ENCODE measurements around the gene CACNB4. TPM values are rescaled to one million over a fixed set of nuclear protein-coding genes. Genes with fewer than 3 reads are reported as not detected.

The CACNB4 gene
- 4.9 TPM for total RNA-seq

DNA sequence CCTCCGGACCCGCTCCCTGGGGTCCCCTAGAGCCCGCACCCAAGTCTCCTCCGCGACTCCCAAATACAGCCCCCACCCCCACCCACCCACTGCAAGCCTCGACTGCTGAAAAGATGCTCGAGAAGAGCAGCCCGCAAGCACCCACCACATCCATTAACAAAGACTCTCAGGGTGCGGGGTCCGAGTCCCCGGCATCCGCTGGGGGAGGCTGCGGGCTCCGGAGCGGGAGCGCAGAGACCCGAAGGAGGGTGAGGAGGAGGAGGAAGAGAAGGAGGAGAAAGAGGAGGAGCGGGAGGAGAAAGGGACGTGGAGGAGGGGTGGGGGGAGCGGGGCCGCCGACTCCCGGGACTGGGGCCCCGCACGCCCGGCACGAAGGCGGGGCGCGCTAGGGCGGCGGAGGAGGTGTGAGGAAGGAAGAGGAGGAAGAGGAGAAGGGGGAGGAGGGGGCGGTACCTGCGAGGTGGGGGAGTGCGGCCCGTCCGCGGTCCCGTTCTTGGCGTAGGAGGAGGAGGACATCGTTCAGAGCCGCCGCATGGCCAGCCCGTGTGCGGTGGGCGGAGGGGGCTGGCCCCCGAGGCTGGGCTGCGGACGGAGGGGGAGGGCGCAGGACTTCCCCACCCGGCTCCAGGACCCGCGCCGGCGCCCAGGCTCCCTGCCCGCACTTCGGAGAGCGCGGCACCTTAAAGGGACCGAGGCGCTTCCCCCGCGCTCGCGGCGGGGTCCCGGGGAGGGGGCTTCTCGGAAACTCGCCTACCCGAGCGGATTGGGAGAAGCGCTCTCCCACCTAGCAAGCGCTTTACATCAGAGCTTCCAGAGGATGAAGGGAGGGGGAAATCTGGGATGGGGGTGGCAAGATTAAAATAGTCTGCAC lies at the start of gene CACNB4:
TSS of gene CACNB4 (minus strand) at position 549 of the 871 bp plus-strand sequence.
- TF ChIP-seq, protein P1, sequence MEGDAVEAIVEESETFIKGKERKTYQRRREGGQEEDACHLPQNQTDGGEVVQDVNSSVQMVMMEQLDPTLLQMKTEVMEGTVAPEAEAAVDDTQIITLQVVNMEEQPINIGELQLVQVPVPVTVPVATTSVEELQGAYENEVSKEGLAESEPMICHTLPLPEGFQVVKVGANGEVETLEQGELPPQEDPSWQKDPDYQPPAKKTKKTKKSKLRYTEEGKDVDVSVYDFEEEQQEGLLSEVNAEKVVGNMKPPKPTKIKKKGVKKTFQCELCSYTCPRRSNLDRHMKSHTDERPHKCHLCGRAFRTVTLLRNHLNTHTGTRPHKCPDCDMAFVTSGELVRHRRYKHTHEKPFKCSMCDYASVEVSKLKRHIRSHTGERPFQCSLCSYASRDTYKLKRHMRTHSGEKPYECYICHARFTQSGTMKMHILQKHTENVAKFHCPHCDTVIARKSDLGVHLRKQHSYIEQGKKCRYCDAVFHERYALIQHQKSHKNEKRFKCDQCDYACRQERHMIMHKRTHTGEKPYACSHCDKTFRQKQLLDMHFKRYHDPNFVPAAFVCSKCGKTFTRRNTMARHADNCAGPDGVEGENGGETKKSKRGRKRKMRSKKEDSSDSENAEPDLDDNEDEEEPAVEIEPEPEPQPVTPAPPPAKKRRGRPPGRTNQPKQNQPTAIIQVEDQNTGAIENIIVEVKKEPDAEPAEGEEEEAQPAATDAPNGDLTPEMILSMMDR (IDR thresholded peaks at IDR 0.05): no peak
- TF ChIP-seq POLR2A (IDR thresholded peaks at IDR 0.05): no peak
- no peak for TF ChIP-seq POLR2AphosphoS5 (IDR thresholded peaks at IDR 0.05; ENCODE audit: insufficient read depth in 1 of 2, low read depth in 1 of 2)
- Histone ChIP-seq H3K4me1 (peaks cover 16% of the 10 kb centered on the region), H3K4me3 (peak within 1 kb of the TSS; percentile 50 to 65), H3K27ac (peak within 1 kb of the TSS; percentile 58), H3K9me3 (no peaks in the 10 kb centered on the region), H3K27me3 (no peaks in the 10 kb centered on the region), H3K36me3 (no peaks in the 10 kb centered on the region)
- intact Hi-C loops (cut with DNase I): no loop called here
- no peak for DNase-seq (ENCODE audit: extremely low spot score in 2 of 2)

DNA sequence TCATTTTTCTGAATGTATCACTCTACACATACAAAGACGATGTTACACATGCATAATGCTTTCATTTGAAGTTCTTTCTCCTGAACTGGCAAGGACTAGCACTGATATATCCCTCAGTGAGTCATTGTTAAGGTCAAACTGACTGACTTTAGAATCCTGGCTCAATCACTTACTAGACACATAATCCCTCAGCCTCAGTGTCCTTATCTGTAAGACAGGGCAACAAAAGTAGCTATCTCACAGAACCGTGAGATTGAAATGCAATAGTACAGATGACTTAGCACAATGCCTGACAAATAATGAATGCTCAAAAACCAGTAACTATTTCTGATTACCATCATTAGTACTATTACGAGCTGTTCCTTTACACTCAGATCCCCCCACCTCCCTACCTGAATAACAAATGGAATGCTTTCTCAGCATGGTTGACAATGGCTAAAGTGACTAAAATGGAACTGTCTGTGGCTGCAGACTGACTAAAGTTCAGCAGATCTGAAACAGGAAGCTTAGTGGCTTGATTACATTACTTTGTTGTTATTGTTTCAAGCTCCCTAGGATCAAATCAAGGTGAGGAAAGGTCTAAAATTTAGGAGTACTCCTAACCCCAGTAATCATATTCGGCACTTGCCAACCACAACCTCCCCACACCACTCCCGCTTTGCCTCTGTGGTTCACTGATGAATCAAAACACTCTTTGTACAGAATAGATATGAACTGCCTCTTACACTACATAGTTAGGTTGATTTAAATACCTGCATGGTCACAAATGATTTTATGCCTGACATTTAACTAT lies 35.8 kb upstream of the CACNB4 start:
- peaks cover 0 to 15% of the 10 kb centered on the region in 2 donors for H3K36me3 ChIP-seq
- TF ChIP-seq POLR2AphosphoS5 (IDR thresholded peaks at IDR 0.05; ENCODE audit: insufficient read depth in 1 of 2, low read depth in 1 of 2) (no peak), POLR2A (IDR thresholded peaks at IDR 0.05) (no peak)
- TF ChIP-seq, protein P1 (IDR thresholded peaks at IDR 0.05): no peak
- no peak overlapping the region for H3K4me3 ChIP-seq
- H3K27ac ChIP-seq: no peak overlapping the region
- DNase-seq (ENCODE audit: extremely low spot score in 2 of 2): no peak
- intact Hi-C loops (cut with DNase I): no loop called here
- no peaks in the 10 kb centered on the region for H3K27me3 ChIP-seq
- H3K9me3 ChIP-seq: no peaks in the 10 kb centered on the region
- H3K4me1 ChIP-seq: peaks cover 7% of the 10 kb centered on the region

DNA sequence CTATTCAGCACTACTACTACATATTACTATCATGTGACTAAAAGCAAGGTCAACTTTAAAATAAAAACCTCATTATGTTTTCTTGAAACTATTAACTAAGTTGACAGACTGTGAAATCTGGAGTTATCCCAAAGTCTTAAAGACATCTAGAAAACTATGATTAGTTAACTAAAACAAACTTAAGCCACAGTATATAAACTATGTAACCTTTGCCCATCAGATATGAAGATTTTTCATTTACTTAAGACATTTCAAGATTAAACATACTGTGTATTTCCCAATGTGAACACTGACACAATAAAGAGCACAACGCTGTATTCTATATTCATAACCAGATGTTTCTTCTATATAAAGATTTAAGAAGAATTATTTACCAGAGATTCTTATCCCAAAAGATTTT lies 33.5 kb upstream of the CACNB4 start:
- peaks cover 7% of the 10 kb centered on the region for H3K4me1 ChIP-seq
- H3K27ac ChIP-seq: no peak overlapping the region
- H3K4me3 ChIP-seq: no peak overlapping the region
- intact Hi-C loops (cut with DNase I): no loop called here
- no peak for TF ChIP-seq POLR2A (IDR thresholded peaks at IDR 0.05)
- no peak for TF ChIP-seq POLR2AphosphoS5 (IDR thresholded peaks at IDR 0.05; ENCODE audit: insufficient read depth in 1 of 2, low read depth in 1 of 2)
- TF ChIP-seq, protein P1 (IDR thresholded peaks at IDR 0.05): no peak
- H3K36me3 ChIP-seq: peaks cover 0 to 11% of the 10 kb centered on the region in 2 donors
- H3K9me3 ChIP-seq: no peaks in the 10 kb centered on the region
- H3K27me3 ChIP-seq: no peaks in the 10 kb centered on the region
- no peak for DNase-seq (ENCODE audit: extremely low spot score in 2 of 2)

DNA sequence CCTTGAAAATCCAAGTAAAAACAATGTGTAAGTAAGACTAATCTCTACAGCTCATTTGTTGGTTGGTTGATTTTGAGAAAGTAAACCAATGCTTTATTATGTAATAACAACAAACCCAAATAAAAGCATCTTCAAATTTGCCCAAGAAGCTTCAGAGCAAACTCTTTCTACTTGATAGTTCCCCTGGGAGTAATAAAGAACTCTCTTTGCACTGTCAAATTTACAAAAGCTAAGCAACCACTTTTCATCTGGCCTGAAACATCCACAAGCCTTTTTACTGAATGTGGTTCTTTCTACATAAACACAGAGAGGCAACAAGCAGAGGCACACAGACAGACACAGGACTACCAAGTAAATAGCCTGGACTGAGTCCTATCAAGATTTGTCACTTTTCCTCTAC lies 28.8 kb upstream of the CACNB4 start:
- Histone ChIP-seq H3K4me1 (no peaks in the 10 kb centered on the region), H3K36me3 (peaks cover 0 to 11% of the 10 kb centered on the region in 2 donors), H3K27me3 (no peaks in the 10 kb centered on the region), H3K27ac (no peak overlapping the region), H3K4me3 (no peak overlapping the region), H3K9me3 (no peaks in the 10 kb centered on the region)
- TF ChIP-seq POLR2AphosphoS5 (IDR thresholded peaks at IDR 0.05; ENCODE audit: insufficient read depth in 1 of 2, low read depth in 1 of 2) (no peak), POLR2A (IDR thresholded peaks at IDR 0.05) (no peak)
- TF ChIP-seq, protein P1 (IDR thresholded peaks at IDR 0.05): no peak
- DNase-seq (ENCODE audit: extremely low spot score in 2 of 2): no peak
- intact Hi-C loops (cut with DNase I): no loop called here
